GM18499 (cell line): Measurements from ENCODE around the gene VIT.
"Not testable (repeated sequence)": the region's sequence is repeated elsewhere in the genome, so short reads cannot be mapped to it uniquely, and the experiment has no call there.

ENCODE experiments used
- ATAC-seq: cut with Tn5 transposase; IDR thresholded peaks from one replicate; pipeline ENCODE4 v1.9.1; 2021; ENCODE audit warnings: moderate number of reproducible peaks; ENCODE audit not compliant: insufficient read depth, unreplicated experiment

VIT gene

GRCh38 chr2:36676364-36676763, 20.1 kb upstream of the VIT start:
- ATAC-seq = no peak

GRCh38 chr2:36677386-36677785, 19.1 kb upstream of the VIT start:
- peak; percentile 40 for ATAC-seq

DNA sequence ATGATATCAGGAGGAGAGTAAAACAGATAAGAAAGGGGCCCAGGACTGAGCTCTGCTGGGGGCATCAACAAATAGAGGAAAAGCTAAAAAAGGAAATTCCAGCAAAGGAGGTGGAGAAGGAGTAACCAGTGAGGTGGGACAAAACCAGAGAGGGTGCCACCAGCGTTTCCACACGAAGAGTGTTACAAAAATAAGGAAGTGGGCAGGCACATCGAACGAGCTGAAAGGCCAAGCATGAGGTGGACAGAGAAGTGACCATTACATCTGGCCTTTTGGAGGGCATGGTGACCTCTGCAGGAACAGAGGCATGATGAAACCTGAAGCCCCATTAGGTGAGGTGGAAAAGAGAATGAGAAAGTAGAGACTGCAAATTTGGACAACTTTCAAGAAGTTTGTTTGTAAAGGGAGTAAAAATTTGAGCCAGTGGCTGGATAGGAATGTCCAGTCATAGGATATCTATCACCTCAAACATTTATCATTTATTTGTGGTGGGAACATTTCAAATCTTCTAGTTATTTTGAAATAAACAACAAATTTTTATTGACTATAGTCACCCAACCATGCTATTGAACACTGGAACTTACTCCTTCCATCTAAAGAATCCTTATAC, 18.4 kb upstream of the VIT start:
- ATAC-seq = no peak

- ATAC-seq = no peak
Observed at GRCh38 chr2:36678856-36679255, 17.7 kb upstream of the VIT start.

DNA sequence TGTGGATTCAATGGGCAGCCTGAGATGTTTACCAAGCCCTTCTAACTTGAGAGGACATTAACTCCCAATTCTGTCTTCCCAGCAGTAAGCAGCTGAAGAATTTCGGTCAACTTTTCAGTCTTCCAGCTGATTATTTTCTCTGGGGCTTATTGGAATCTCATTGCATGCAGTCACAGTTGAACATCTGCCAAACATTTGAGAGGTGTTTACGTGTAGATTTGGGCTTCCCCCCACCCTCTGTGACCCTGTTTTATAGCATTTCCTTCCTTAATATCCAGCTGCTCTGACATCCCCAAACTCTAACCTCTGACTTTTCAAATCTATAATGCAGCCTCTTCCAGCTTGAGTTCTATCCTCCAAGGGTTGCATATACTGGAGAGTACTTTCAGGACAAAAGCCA, 16.5 kb upstream of the VIT start:
- ATAC-seq = no peak

DNA sequence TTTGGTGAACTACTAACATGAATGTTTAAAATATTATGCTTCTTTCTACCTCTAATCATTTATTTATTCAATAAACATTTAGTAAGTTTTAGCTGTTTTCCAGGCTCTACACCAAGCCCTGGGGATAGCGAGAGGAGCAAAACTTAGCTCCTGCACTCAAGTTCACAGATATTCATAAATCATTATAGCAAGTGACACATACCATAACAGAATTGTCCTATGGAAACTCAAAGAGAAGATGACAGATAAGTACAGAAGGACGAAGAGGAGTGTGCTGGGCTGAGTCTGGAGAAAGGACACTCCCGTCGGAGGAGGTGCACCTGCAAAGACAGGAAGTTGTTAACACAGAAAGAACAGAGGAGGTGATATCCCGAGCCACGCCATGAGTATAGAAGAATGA, 13.9 kb upstream of the VIT start:
- no peak for ATAC-seq

GRCh38 chr2:36683002-36683401, 13.5 kb upstream of the VIT start:
- no peak for ATAC-seq

DNA sequence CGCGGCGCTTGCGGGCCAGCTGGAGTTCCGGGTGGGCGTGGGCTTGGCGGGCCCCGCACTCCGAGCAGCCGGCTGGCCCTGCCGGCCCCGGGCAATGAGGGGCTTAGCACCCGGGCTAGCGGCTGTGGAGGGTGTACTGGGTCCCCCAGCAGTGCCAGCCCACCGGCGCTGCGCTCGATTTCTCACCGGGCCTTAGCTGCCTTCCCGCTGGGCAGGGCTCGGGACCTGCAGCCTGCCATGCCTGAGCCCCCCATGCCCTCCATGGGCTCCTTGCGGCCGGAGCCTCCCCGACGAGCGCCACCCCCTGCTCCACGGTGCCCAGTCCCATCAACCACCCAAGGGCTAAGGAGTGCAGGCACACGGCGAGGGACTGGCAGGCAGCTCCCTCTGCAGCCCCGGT, 8.2 kb upstream of the VIT start:
- not testable (repeated sequence) for ATAC-seq

GRCh38 chr2:36689013-36689412, 7.5 kb upstream of the VIT start:
- ATAC-seq = not testable (repeated sequence)

GRCh38 chr2:36692121-36692520, 4.4 kb upstream of the VIT start:
- ATAC-seq = no peak

DNA sequence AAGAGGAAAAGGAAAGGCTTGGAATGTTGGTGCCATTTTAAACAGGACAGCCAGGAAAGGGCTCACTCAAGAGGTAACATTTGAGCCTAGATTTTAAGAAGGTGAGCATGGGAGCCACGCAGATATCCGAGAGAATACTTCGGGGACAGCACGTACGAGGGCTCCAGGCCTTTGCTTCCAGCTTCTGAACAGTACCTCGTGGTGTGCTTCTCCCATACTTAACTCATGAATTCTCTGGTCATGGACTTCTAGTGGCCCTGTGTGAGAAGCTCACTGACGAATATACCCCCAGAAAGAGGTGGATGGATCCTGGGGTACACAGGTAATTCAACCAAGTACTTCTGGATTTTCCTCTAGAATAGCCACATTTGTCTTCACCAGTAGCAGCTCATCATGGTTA, 2.7 kb upstream of the VIT start:
- no peak for ATAC-seq

- ATAC-seq = no peak
Observed at GRCh38 chr2:36695746-36696415, 626 bp upstream of the VIT start.

DNA sequence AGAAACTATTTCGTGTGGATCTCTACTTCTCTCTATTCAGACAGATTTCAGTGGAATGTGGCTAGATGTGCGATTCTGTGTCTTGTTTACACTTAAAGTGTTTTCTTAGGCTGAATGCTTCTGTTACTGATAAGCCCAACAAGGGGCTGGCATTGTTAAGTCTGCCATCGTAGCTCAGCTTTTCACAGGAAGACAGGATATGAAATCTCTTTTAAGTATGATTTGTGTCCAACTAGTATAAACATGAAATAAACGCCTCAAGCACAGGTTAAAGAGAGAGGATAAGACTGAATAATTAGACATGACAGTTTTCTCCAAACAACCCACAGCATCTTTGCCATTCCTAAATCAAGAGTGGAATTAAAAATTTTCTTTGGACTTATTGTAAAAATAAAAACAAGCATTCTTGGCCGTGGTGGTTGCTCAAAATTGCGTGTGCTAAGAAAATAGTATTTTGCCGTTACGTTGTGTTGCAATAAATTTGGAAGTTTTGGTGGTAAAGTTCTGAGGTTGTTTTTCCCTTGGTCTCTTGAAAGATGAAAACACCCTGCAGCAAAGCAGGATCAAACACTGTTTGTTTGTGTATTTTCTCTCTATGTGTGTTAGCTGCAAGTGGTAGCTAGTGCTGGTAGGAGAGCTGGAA, 1.0 kb downstream of the VIT start:
- ATAC-seq = no peak

GRCh38 chr2:36698993-36699392, 2.5 kb downstream of the VIT start:
- ATAC-seq = no peak

GRCh38 chr2:36700311-36700710, 3.8 kb downstream of the VIT start:
- ATAC-seq = no peak

GRCh38 chr2:36701391-36701795, 4.9 kb downstream of the VIT start:
- no peak for ATAC-seq

- no peak for ATAC-seq
Observed at GRCh38 chr2:36701918-36702317, 5.4 kb downstream of the VIT start.

- ATAC-seq = no peak
Observed at GRCh38 chr2:36702781-36703180, 6.3 kb downstream of the VIT start.

GRCh38 chr2:36704475-36705150, 8.1 kb downstream of the VIT start:
- ATAC-seq = no peak

DNA sequence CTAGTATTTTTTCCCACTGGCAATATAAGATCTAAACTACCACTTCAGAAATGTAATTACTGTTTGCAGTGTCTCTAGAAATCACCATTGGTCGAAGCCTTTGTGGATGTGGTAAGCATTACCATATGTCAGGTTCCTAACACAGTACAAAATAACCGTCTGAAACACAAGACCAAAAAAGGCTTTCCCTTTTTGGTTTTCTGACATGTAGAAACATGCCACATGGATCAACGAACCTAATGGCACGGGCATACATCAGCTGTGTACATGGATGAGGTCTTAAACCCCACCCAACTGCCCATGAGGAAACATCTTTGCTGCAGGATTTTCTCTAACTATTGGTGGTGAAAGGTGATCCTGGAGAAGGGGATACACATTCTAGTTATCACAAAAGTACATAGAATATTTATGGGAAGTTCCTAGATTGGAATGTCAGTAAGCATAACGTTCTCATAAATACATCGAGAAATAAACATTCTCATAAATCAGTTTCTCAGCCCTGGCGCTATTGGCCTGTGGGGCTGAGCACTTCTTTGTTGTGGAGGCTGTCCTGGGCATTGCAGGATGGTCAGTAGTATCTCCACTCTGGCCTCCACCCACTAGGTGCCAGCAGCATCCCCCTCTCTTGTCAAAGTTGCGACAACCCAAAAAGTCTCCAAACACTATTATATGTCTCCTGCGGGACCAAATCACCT, 9.0 kb downstream of the VIT start:
- no peak for ATAC-seq
